OCI-LY3 (cell line): ENCODE data around the gene GRIP1.

Source experiments
- CTCF ChIP-seq: fragments of 200-600, 300-600 bp; sonication (generic); IDR thresholded peaks from 2 replicates; pipeline ENCODE4 v1.5.1; 2014; ENCODE audit warnings: antibody characterized with exemption, low read length, low read depth
- EZH2phosphoT487 ChIP-seq: fragments of 200-600 bp; shearing (Covaris generic); IDR thresholded peaks from 2 replicates; pipeline ENCODE4 v1.6.1; 2018; ENCODE audit warnings: antibody characterized with exemption, mixed run types, low read depth

GRCh38 chr12:66397574-66398290, 281.1 kb downstream of the GRIP1 start:
- TF ChIP-seq CTCF (no peak), EZH2phosphoT487 (no peak)
